ENCODE data around the gene TRNT1. TPM values are rescaled to one million over a fixed set of nuclear protein-coding genes. Genes with fewer than 3 reads are reported as not detected.

The TRNT1 gene
- total RNA-seq, 2 experiments from 2014 or later = 42.3 to 49.4 TPM

GRCh38 chr3:3160826-3161225, 34.1 kb downstream of the TRNT1 start:
- Mint-ChIP-seq H3K27me3 (ENCODE audit: low read depth) (no peaks in the 10 kb centered on the region), H3K27ac (peak overlapping the region; percentile 51), H3K4me1 (ENCODE audit: low read depth) (peaks cover 54% of the 10 kb centered on the region), H3K36me3 (ENCODE audit: low read depth) (peaks cover 46% of the 10 kb centered on the region), H3K9me3 (peaks cover 6% of the 10 kb centered on the region), H3K4me3 (no peak overlapping the region)
- intact Hi-C loops (cut with micrococcal nuclease) = no loop called here
- CTCF ChIA-PET = interaction anchor here (1.4 to 3.1 kb wide), 2 partner anchors 11 to 13 kb away, joined by 6 to 11 read pairs; no protein-coding TSS in a partner anchor
- DNase-seq = no peak

- Mint-ChIP-seq H3K4me3 (no peak overlapping the region), H3K9me3 (no peaks in the 10 kb centered on the region), H3K27me3 (ENCODE audit: low read depth) (no peaks in the 10 kb centered on the region), H3K27ac (peak overlapping the region; percentile 42), H3K4me1 (ENCODE audit: low read depth) (peaks cover 56% of the 10 kb centered on the region), H3K36me3 (ENCODE audit: low read depth) (peaks cover 34% of the 10 kb centered on the region)
- CTCF ChIA-PET = no interaction called here
- peak; percentile 28 for DNase-seq
- intact Hi-C loops (cut with micrococcal nuclease) = loop anchor here (1.0 kb wide), 1 partner anchor 13 kb away; no protein-coding TSS in a partner anchor
Observed at GRCh38 chr3:3165241-3165640, 38.5 kb downstream of the TRNT1 start.

- intact Hi-C loops (cut with micrococcal nuclease) = loop anchor here (1.0 kb wide), 1 partner anchor 13 kb away; no protein-coding TSS in a partner anchor
- H3K4me3 Mint-ChIP-seq = no peak overlapping the region
- peaks cover 57% of the 10 kb centered on the region for H3K4me1 Mint-ChIP-seq (ENCODE audit: low read depth)
- CTCF ChIA-PET = no interaction called here
- H3K36me3 Mint-ChIP-seq (ENCODE audit: low read depth) = peaks cover 34% of the 10 kb centered on the region
- H3K9me3 Mint-ChIP-seq = no peaks in the 10 kb centered on the region
- no peak for DNase-seq
- H3K27ac Mint-ChIP-seq = no peak overlapping the region
- no peaks in the 10 kb centered on the region for H3K27me3 Mint-ChIP-seq (ENCODE audit: low read depth)
Observed at GRCh38 chr3:3165650-3166049, 38.9 kb downstream of the TRNT1 start.

- Mint-ChIP-seq H3K4me3 (no peak overlapping the region), H3K27me3 (ENCODE audit: low read depth) (no peaks in the 10 kb centered on the region), H3K9me3 (no peaks in the 10 kb centered on the region), H3K36me3 (ENCODE audit: low read depth) (peaks cover 26% of the 10 kb centered on the region), H3K4me1 (ENCODE audit: low read depth) (peaks cover 60% of the 10 kb centered on the region), H3K27ac (peak overlapping the region; percentile 93)
- intact Hi-C loops (cut with micrococcal nuclease) = loop anchor here (1.0 to 2.0 kb wide), 2 partner anchors 142 to 406 kb away; no protein-coding TSS in a partner anchor
- DNase-seq = peak; percentile 29
- CTCF ChIA-PET = interaction anchor here (0.9 to 2.4 kb wide), 7 partner anchors 11 to 37 kb away, joined by 3 to 11 read pairs (median 4); no protein-coding TSS in a partner anchor
Observed at GRCh38 chr3:3170998-3171397, 44.3 kb downstream of the TRNT1 start.

GRCh38 chr3:3172627-3173026, 45.9 kb downstream of the TRNT1 start:
- H3K4me3 Mint-ChIP-seq = peak overlapping the region; percentile 65
- CTCF ChIA-PET = interaction anchor here (0.7 to 2.4 kb wide), 7 partner anchors 9 to 1129 kb away, joined by 3 to 11 read pairs (median 6); no protein-coding TSS in a partner anchor
- intact Hi-C loops (cut with micrococcal nuclease) = loop anchor here (1.0 kb wide), 1 partner anchor 46 kb away; the partner anchor contains the start of gene TRNT1
- peaks cover 18% of the 10 kb centered on the region for H3K36me3 Mint-ChIP-seq (ENCODE audit: low read depth)
- peak overlapping the region; percentile 93 for H3K27ac Mint-ChIP-seq
- no peaks in the 10 kb centered on the region for H3K27me3 Mint-ChIP-seq (ENCODE audit: low read depth)
- no peaks in the 10 kb centered on the region for H3K9me3 Mint-ChIP-seq
- H3K4me1 Mint-ChIP-seq (ENCODE audit: low read depth) = peaks cover 64% of the 10 kb centered on the region
- DNase-seq = no peak

- Mint-ChIP-seq H3K4me3 (peak overlapping the region; percentile 93), H3K9me3 (no peaks in the 10 kb centered on the region), H3K27ac (peak overlapping the region; percentile 93), H3K27me3 (ENCODE audit: low read depth) (no peaks in the 10 kb centered on the region), H3K4me1 (ENCODE audit: low read depth) (peaks cover 60% of the 10 kb centered on the region), H3K36me3 (ENCODE audit: low read depth) (peaks cover 6% of the 10 kb centered on the region)
- peak; percentile 30 for DNase-seq
- CTCF ChIA-PET = interaction anchor here (0.6 to 1.4 kb wide), 6 partner anchors 9 to 1834 kb away, joined by 3 to 6 read pairs (median 4); no protein-coding TSS in a partner anchor
- intact Hi-C loops (cut with micrococcal nuclease) = loop anchor here (1.0 to 5.0 kb wide), 7 partner anchors 13 to 1944 kb away; partner anchors contain the start of genes ARL8B, ITPR1 and LRRN1
Observed at GRCh38 chr3:3177861-3178497, 51.2 kb downstream of the TRNT1 start.

GRCh38 chr3:3178498-3179328, 52.0 kb downstream of the TRNT1 start:
- peak overlapping the region; percentile 93 for H3K4me3 Mint-ChIP-seq
- H3K27me3 Mint-ChIP-seq (ENCODE audit: low read depth) = no peaks in the 10 kb centered on the region
- CTCF ChIA-PET = interaction anchor here (0.7 to 1.2 kb wide), 4 partner anchors 9 to 245 kb away, joined by 3 to 5 read pairs (median 3); no protein-coding TSS in a partner anchor
- H3K27ac Mint-ChIP-seq = peak overlapping the region; percentile 93
- no peaks in the 10 kb centered on the region for H3K9me3 Mint-ChIP-seq
- H3K4me1 Mint-ChIP-seq (ENCODE audit: low read depth) = peaks cover 53% of the 10 kb centered on the region
- DNase-seq = peak; percentile 25
- H3K36me3 Mint-ChIP-seq (ENCODE audit: low read depth) = peaks cover 6% of the 10 kb centered on the region
- intact Hi-C loops (cut with micrococcal nuclease) = loop anchor here (1.0 to 5.0 kb wide), 9 partner anchors 13 to 1944 kb away; partner anchors contain the start of genes ARL8B, ITPR1, LRRN1 and SETMAR

- no peaks in the 10 kb centered on the region for H3K9me3 Mint-ChIP-seq
- peak within 1 kb of the TSS; percentile 93 for H3K4me3 Mint-ChIP-seq
- H3K4me1 Mint-ChIP-seq (ENCODE audit: low read depth) = peaks cover 47% of the 10 kb centered on the region
- H3K27ac Mint-ChIP-seq = peak within 1 kb of the TSS; percentile 93
- no peaks in the 10 kb centered on the region for H3K27me3 Mint-ChIP-seq (ENCODE audit: low read depth)
- H3K36me3 Mint-ChIP-seq (ENCODE audit: low read depth) = peaks cover 1% of the 10 kb centered on the region
- CTCF ChIA-PET = interaction anchor here (0.7 to 1.2 kb wide), 5 partner anchors 8 to 246 kb away, joined by 3 to 5 read pairs (median 3); no protein-coding TSS in a partner anchor
- intact Hi-C loops (cut with micrococcal nuclease) = loop anchor here (1.0 to 5.0 kb wide), 8 partner anchors 53 to 1943 kb away; partner anchors contain the start of genes ARL8B, ITPR1, LRRN1 and SETMAR
- peak; percentile 90 for DNase-seq
Observed at GRCh38 chr3:3179407-3180094, 52.8 kb downstream of the TRNT1 start, which contains the start of gene CRBN. CRBN (minus strand) TSS chr3:3179691; CDS start chr3:3179687, 4 bp downstream.

GRCh38 chr3:3180456-3180855, 53.7 kb downstream of the TRNT1 start:
- Mint-ChIP-seq H3K27ac (no peak overlapping the region), H3K9me3 (no peaks in the 10 kb centered on the region), H3K36me3 (ENCODE audit: low read depth) (no peaks in the 10 kb centered on the region), H3K27me3 (ENCODE audit: low read depth) (no peaks in the 10 kb centered on the region), H3K4me3 (no peak overlapping the region), H3K4me1 (ENCODE audit: low read depth) (peaks cover 40% of the 10 kb centered on the region)
- DNase-seq = no peak
- intact Hi-C loops (cut with micrococcal nuclease) = no loop called here
- CTCF ChIA-PET = interaction anchor here (0.7 to 1.1 kb wide), 2 partner anchors 12 to 112 kb away, joined by 3 read pairs; no protein-coding TSS in a partner anchor

GRCh38 chr3:3184876-3185275, 58.1 kb downstream of the TRNT1 start:
- Mint-ChIP-seq H3K36me3 (ENCODE audit: low read depth) (no peaks in the 10 kb centered on the region), H3K4me1 (ENCODE audit: low read depth) (peaks cover 15% of the 10 kb centered on the region), H3K27ac (no peak overlapping the region), H3K4me3 (no peak overlapping the region), H3K27me3 (ENCODE audit: low read depth) (no peaks in the 10 kb centered on the region), H3K9me3 (peaks cover 17% of the 10 kb centered on the region)
- CTCF ChIA-PET = interaction anchor here (1.3 kb wide), 1 partner anchor 13 kb away, joined by 3 read pairs; no protein-coding TSS in a partner anchor
- intact Hi-C loops (cut with micrococcal nuclease) = no loop called here
- no peak for DNase-seq

- DNase-seq = no peak
- intact Hi-C loops (cut with micrococcal nuclease) = loop anchor here (1.0 kb wide), 1 partner anchor 8 kb away; no protein-coding TSS in a partner anchor
- H3K27me3 Mint-ChIP-seq (ENCODE audit: low read depth) = no peaks in the 10 kb centered on the region
- H3K36me3 Mint-ChIP-seq (ENCODE audit: low read depth) = no peaks in the 10 kb centered on the region
- H3K4me1 Mint-ChIP-seq (ENCODE audit: low read depth) = peaks cover 40% of the 10 kb centered on the region
- H3K9me3 Mint-ChIP-seq = peaks cover 17% of the 10 kb centered on the region
- no peak overlapping the region for H3K27ac Mint-ChIP-seq
- CTCF ChIA-PET = interaction anchor here (0.5 to 2.4 kb wide), 4 partner anchors 8 to 1437 kb away, joined by 3 to 17 read pairs (median 3); partner anchors contain the start of gene CRBN
- no peak overlapping the region for H3K4me3 Mint-ChIP-seq
Observed at GRCh38 chr3:3189102-3189727, 62.5 kb downstream of the TRNT1 start.
